Measurements from ENCODE around the gene GABBR2.

GRCh38 chr9:98571643-98572042 lies 137.1 kb downstream of the GABBR2 start:
- TF ChIP-seq CTCF (conservative IDR thresholded peaks at IDR 0.05 in 1 of 2, IDR thresholded peaks at IDR 0.05 in 1 of 2; ENCODE audit: extremely low read depth in 1 of 2, insufficient read depth in 1 of 2, low read depth in 1 of 2, low read length in 2 of 2): no peak
- no peak for TF ChIP-seq EZH2 (IDR thresholded peaks at IDR 0.05; ENCODE audit: borderline replicate concordance, low read length)

All from mammary epithelial cell (primary cell).